ENCODE results near the gene MRPL24.
"Not testable (repeated sequence)": the region's sequence is repeated elsewhere in the genome, so short reads cannot be mapped to it uniquely, and the experiment has no call there.

Gene MRPL24

DNA sequence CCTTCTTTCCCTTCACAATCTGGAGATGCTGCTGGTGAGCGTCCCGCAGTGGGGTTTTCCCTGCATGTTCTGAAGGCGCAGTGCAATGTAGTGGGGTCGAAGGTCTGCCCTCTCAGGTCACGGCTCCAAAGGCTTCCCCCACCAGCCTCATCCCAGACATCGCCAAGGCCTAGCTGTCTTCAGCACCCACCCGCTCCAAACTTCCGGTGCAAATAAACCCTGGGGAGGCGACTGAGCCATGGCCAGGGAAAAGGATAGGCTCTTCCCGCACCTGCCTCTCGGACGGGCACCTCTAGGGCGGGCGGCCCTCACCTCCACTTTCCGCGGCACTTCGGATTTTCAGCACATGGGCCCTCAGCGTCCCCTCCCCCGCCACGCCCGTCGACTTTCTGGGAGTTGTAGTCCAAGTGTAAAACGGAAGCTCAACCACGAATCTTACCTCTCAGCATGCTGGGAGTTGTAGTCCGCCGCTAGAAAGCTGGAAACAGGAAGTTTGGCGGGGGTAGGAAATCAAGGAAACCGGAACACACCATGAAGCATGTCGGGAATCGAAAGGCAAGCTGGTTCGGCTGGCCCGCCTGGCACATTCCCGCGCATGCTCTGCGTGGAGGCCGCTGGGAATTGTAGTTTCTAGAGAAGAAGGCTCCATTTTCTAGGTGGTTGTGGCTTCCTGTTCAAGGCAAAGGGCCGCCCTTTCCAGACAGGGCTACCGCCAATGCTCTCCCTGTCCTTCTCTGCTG lies at the start of gene MRPL24:
Gene MRPL24, minus strand, starts transcription at position 348 of the 740 bp plus-strand sequence. CDS start 2,384 bp downstream, outside the sequence.
- DNase-seq (ENCODE audit: extremely low read depth in 1 of 2, low read depth in 1 of 2) = peak; percentile 86 to 96

DNA sequence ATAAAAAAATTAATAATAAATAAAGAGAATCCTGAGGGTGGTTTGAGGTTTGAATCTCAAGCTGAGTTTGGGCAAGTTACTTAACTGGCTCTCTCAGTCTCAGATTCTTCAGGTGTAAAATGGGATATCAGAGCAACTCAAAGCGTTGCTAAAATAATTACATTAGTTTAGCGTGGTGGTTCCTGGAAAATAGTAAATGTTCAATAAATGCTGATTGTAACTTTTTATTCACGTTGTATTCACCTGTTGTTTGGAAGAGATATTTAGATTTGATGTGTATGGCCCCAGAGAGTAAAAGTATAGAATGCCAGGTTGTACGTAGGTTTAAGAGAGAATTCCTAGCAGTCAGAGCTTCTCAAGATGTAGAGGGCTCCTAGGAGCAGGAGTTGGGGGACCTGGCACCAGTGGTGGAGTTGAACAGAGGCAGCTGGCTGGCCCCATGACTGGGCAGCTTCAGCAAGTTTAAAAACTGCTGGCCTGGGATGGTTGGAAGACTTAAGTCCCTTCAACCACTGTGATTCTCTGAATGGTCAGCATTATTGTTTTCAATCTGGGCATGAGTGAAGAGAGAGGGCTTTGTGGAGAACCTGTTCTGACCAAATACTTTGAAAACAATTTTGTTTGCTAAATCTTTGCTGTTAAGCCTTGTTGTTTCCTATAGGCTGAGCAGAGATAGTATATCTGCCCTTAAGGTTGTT lies 48.9 kb upstream of the MRPL24 start:
- DNase-seq (ENCODE audit: extremely low read depth in 1 of 2, low read depth in 1 of 2) = no peak

DNA sequence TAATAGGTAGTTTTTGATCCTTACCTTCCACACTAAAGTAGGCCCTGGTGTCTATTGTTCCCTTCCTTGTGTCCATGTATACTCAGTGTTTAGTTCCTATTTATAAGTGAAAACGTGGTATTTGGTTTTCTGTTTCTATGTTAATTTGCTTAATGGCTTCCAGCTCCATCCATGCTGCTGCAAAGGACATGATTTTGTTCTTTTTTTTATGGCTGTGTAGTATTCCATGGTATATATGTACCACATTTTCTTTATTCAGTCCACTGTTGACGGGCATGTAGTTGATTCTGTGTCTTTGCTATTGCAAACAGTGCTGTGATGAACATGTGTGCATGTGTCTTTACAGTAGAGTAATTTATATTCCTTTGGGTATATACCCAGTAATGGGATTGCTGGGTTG lies 47.2 kb upstream of the MRPL24 start:
- DNase-seq (ENCODE audit: extremely low read depth in 1 of 2, low read depth in 1 of 2) = no peak

DNA sequence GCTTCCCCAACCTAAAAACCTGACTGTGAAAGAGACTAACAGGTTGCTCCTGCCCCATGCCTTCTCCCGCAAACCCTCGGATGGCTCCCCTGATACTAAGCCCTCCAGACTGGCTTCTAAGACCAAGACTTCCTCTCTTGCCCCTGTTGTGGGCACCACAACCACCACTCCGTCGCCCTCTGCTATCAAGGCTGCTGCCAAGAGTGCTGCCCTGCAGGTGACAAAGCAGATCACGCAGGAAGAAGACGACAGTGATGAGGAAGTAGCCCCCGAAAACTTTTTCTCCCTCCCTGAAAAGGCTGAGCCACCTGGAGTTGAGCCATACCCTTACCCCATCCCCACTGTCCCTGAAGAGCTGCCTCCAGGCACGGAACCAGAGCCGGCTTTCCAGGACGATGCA lies 45.8 kb upstream of the MRPL24 start:
- DNase-seq (ENCODE audit: extremely low read depth in 1 of 2, low read depth in 1 of 2) = no peak

DNA sequence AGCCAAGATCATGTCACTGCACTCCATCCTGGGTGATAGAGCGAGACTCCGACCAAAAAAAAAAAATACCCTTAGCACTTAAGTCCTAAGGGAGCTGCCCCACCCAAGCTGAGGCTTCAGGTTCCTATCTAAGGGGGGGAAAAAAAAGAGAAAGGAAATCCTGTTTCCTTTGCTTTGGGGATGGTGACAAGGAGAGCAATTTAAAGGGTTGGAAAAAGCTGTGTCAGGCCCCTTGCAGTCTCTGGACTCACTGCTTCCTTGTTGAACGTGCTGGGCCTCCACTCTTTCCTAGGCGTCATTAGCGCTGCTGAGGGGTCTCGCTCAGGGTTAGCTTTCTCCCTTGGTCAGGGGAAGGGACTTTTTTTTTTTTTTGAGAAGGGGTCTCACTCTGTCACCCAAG lies 44.6 kb upstream of the MRPL24 start:
- DNase-seq (ENCODE audit: extremely low read depth in 1 of 2, low read depth in 1 of 2) = no peak

DNA sequence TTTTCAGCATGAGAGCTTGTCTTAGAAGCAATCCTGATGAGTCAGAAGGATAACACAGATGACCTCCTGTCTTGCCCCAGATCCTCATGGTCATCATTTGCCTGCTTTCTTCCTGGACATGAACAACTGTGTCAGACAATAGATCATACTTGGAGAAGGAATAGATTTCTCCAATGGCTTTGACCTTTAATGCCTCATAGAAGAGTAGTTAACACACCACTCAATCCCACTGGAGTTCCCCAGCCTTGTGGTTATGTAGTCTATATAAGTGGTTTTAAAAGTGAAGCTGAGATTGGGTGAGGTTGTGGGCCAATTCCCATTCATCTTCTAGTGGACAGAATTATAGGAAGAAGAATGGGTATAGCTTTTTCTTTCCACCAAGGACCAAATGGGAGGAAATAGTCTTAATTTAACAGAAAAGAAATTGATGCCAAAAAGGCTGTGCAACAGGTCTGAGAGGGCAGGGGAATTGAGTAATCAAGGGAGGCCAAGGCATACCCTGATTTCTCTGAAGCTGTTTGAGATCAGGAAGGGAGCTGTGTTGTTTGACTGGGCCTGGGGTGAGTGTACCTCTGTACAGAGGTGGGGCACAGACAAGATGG lies 40.8 kb upstream of the MRPL24 start:
- no peak for DNase-seq (ENCODE audit: extremely low read depth in 1 of 2, low read depth in 1 of 2)

DNA sequence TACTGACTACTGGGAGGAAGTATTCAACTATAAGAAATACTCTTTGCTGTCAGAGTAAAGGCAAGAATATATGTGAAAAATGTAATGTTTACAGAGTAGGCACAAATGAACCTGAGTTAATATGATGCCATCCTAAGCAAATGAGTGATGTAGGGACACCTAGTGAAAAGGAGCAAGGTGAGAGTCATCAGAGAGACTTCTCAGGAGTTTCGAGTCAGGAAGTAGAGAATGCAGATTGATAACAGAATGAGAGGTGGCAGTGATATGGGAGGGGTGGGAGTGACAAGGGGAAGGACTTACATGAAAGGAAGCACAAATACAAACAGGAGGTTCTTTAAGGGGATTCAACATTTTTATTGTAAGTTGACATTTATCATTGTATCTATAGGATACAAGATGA lies 36.7 kb upstream of the MRPL24 start:
- DNase-seq (ENCODE audit: extremely low read depth in 1 of 2, low read depth in 1 of 2) = no peak

DNA sequence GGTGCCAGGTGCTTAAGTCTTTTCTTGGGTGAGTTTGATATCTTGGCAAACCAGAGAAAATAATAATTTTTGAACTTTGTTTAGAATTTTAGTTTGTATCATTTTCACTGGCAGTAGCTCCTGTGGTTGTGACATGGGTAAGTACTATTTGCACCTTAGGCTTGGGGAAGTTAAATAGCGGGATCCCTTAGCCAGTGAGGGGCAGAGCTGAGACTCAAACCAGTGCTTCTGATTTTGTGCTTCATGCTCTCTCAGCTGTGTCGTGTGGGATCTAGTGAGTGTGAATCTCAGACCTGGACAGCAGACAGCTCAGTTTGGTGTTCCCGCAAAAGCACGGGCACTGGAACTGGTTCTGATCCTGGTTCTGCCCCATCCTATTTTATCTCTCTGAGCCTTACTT lies 36.1 kb upstream of the MRPL24 start:
- DNase-seq (ENCODE audit: extremely low read depth in 1 of 2, low read depth in 1 of 2) = no peak

DNA sequence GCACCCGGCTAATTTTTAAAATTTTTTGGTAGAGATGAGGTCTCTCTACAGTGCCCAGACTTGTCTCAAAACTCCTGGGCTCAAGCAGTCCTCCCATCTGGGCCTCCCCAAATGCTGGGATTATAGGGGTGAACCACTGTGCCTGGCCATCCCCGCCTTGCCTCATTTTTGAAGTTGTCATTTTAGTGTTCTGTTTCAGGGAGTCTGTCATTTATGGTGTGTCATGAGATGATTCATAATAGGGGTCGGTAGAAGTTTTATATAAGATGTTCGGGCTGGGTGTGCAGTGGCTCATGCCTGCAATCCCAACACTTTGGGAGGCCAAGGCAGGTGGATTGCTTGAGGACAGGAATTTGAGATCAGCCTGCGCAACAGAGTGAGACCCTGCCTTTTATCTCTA lies 34.9 kb upstream of the MRPL24 start:
- no peak for DNase-seq (ENCODE audit: extremely low read depth in 1 of 2, low read depth in 1 of 2)

DNA sequence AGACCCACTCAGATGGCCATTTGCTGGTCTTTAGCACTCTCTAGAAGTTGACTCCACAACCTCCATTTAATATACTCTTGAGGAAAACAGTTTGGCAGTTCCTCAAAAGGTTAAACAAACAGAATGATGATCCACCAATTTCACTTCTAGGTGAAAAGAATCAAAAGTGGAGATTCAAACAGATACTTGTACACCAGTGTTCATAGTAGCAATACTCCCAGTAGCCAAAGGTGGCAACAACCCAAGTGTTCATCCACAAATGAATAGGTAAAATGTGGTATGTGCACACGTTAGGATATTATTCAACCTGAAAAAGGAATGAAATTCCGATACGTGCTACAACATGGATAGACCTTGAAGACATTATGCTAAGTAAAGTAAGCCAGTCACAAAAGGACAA lies 32.7 kb upstream of the MRPL24 start:
- no peak for DNase-seq (ENCODE audit: extremely low read depth in 1 of 2, low read depth in 1 of 2)

DNA sequence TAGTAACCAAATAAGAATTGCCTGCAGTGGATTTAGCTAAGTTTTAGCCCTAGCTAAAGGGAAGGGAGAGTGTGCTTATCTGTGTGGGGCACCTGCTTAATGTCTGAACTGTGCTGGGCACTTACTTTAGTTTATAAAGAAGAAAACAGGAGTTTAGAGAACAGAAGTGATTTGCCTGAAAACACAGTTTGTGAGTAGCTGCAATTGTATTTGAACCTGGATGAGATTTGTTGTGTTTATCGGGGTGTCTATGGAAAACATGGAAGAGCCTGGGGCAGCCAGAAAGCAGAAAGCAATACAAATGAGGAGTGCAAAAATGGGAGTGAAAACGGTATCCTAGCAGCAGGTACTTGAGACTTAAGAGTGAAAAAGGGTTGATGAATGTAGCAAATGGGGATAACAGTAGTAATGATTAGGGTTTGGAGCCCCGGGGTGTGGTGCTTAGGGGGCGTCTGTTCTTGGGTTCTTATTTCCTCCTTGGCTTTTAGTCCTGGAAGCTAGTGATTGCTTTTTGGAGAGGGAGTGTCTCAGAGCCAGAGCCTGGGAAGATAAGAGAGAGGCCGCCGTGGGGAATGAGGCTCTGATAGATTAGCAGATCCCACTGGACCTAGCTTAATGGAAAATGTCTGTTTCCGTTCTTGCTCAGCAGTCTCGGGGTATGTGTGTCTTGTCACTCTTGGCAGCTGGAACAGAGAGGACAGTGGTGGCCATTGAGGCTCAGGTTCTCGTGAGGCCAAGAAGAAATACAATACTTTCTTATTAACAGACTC lies 32.0 kb upstream of the MRPL24 start:
- no peak for DNase-seq (ENCODE audit: extremely low read depth in 1 of 2, low read depth in 1 of 2)

DNA sequence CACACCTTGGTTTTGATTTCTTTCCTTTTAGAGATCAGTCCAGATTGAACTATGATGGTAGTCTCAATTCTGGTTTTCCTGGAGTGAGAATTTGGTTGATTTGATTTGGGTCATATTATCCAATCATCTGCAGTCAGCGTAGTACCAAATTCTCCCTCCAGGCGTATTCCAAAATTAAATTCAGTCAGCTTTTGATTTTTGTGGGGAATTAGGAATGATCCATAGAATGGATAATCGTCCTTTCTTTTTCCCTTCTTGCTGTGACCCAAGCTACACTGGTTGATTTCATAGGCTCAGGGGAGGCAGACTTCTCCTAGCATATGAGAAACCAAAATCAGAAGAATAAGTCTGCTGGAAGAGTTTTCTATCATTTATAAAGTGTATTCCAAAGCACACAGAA lies 31.3 kb upstream of the MRPL24 start:
- DNase-seq (ENCODE audit: extremely low read depth in 1 of 2, low read depth in 1 of 2) = no peak

DNA sequence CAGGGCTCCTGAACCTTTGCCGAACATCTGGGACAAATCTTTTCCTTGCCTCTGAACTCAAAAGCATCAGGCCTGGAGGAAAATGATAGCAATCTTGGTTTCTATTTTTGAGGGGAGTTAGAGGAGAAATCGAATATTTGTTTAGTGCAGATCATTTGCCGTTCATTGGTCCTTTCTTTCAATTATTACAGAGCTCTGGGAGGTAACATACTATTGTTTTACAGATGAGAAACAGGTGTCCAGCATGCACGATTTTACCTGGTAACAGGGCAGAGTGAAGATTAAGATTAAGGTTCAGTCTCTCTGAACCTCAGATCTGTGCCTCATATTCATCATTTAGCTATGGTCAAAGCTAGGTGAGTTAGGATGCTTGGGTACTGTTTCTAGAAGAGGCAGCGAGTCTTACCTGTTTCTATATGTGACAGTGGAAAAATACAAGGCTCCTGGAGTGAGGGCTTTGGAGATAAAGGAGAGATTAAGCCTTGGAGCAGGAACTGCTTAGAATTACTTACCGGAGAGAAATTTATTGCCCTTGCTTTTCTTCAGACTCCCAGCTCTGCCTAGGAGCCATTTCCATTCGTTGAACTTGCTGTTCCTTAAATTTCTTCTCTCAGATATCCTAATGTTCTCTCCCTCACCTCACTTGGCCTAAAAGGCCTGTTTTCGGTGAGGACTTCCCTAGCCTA lies 27.9 kb upstream of the MRPL24 start:
- DNase-seq (ENCODE audit: extremely low read depth in 1 of 2, low read depth in 1 of 2) = no peak

DNA sequence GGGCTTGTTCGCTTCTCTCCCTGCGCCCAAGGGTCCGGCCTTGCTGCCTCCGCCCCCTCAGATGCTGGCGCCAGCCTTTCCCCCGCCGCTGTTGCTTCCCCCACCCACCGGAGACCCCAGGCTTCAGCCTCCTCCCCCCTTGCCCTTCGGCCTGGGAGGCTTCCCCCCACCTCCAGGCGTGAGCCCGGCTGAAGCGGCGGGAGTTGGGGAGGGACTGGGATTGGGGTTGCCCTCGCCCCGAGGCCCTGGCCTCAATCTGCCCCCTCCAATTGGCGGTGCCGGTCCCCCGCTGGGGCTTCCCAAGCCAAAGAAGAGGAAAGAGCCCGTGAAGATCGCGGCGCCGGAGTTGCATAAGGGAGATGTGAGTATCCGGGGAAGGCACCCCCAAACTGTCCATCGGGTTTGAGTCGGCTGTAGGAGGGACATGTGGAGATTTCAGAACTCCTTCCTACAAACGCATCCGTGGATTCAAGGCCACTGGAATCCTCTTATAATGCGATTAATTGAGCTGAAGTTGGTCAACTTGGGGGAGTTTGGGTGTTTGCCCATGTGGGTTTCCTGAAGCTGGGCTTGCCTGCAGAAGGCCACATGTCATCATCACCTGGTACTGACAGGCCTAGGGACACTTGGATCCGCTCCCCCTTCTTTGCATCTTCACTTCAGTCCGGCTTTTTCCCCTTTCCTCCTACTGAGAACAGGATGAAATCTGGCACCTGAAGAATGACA lies 27.2 kb upstream of the MRPL24 start:
- no peak for DNase-seq (ENCODE audit: extremely low read depth in 1 of 2, low read depth in 1 of 2)

DNA sequence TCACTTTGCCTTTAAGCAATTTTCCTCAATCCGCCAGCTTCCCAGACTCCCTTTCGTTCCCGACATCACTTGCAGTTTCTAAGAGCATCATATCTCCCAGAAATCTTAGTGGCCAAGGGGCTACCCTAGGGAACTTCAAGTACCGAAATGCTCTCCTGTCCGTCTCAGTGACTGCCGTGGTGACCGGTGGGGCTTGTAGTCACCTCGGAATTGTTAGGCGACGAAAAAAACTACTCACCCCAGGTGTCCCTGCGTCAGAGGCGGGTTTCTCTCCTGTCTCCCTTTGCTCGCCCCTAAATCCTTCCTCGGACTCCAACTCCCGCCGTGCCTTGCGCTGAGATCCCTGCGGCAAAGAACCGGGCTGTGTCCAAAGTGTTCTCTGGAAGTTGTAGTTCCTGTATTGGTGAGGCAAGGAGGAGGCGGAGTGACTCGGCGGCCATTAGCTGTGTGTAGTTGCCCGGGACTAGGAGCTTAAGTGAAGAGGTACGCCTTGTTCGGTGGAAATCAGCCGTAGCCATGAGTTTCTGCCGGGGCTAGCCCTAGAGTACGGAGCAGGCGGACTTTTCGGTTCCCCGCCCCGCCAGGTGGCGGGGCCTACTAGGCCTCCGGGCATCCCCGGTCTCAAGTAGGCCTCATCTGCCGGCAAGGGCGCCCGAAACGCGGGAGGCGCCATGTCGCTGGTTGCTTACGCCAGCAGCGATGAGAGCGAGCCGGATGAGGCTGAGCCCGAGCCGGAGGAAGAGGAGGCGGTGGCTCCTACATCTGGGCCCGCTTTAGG lies 26.4 kb upstream of the MRPL24 start, which contains the start of gene PRCC:
Gene PRCC, plus strand, starts transcription at position 435 of the 778 bp plus-strand sequence. Its CDS starts 237 bp downstream, at position 672.
- peak; percentile 93 to 98 for DNase-seq (ENCODE audit: extremely low read depth in 1 of 2, low read depth in 1 of 2)

DNA sequence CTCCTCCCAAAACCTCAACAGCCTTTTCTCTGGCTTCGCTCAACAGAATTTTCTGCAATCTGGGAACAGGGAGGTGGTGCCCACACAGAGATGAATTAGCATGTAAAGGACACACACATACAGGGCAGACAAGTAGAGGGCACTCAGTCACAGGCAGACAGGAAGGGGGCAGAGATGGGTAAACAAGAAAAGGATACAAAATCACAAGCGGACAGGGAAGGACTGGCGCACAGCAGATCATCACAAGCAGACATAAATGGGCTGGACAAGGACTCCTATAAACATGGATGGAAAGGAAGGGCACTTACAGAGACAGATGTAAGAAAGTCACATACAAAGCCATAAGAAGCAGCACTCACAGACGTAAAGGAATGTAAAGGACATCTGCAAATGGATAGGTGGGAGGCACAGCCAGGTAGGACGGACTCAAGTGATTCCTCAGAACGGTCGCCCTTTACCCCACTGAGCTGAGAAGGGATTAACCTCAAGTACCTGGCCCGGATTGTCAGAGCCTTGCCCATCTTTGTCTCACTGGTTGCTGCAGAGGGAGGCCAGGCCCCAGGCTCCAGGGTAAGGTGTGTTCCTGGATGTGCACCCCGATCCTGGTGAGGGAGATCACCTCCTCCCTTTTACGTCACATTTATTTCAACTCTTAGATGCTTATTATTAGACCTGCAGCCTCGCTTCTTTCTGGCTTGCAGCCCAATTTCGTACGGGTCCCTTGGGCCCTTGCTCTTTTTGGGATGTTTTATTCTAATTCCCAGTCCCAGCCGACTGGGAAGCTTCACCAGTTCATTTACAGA lies 25.6 kb upstream of the MRPL24 start:
- no peak for DNase-seq (ENCODE audit: extremely low read depth in 1 of 2, low read depth in 1 of 2)

DNA sequence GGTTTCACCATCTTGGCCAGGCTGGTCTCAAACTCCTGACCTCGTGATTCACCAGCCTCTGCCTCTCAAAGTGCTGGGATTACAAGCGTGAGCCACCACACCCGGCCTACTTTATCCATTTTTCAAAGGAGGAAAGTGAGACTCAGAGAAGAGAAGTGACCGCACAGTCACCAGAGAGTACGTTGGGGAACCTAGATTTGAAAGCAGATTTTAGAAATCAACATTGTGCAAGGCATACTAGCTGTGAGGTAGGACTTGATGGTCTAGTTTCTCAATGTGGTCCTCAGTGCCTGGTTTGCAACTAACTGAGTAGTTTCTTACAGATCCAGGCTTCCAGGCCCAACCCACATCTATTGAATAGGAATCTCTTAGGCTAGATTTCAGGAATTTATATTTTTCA lies 24.8 kb upstream of the MRPL24 start:
- DNase-seq (ENCODE audit: extremely low read depth in 1 of 2, low read depth in 1 of 2) = no peak

DNA sequence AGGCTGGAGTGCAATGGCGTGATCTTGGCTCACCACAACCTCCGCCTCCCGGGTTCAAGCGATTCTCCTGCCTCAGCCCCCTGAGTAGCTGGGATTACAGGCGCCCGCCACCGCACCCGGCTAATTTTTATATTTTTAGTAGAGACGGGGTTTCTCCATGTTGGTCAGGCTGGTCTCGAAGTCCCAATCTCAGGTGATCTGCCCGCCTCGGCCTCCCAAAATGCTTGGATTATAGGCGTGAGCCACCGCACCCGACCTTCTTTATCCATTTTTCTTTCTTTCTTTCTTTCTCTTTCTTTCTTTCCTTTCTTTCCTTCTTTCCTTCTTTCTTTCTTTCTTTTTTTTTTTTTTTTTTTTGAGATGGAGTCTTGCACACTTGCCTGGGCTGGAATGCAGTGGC lies 24.2 kb upstream of the MRPL24 start:
- DNase-seq (ENCODE audit: extremely low read depth in 1 of 2, low read depth in 1 of 2) = not testable (repeated sequence)

DNA sequence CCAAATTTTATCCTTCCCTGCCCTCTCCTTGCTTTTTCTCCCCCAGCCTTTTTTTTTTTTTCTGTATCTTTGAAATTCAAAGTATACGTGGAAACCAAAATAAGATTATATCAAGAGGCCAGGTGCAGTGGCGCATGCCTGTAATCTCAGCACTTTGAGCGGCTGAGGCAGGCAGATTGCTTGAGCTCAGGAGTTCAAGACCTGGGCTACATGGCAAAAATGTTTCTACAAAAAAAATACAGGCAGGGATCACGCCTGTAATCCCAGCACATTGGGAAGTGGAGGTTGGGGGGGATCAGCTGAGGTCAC lies 19.9 kb upstream of the MRPL24 start:
- DNase-seq (ENCODE audit: extremely low read depth in 1 of 2, low read depth in 1 of 2) = no peak
